Measurements from ENCODE around the gene SETMAR.
"Not testable (repeated sequence)": the region's sequence is repeated elsewhere in the genome, so short reads cannot be mapped to it uniquely, and the experiment has no call there.

Gene SETMAR

GRCh38 chr3:4323246-4324027 is 20.3 kb downstream of the SETMAR start:
- no peak for TF ChIP-seq CTCF (conservative IDR thresholded peaks at IDR 0.05; ENCODE audit: low read depth, low read length)
- no peak overlapping the region for H3K4me3 ChIP-seq (ENCODE audit: low read depth, low read length)
- DNase-seq (ENCODE audit: low read depth), result no peak

DNA sequence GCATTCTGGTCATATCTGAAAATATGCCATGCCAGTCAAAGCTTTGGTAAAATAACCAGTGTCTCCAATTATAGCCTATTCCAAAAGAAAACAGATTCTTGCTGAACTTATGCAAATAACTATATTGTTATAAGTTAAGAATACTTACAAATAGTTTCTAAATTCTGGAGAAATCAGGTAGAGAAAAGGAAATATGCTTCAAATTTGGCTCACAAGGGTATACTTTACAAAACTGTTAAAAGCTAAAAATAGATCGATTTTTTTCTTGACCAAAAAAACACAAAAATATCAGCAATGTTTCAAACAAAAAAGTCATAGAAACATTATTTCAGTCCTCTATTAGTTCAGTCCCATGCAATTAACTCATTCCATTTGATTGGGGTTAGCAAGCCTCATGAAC is 23.7 kb downstream of the SETMAR start:
- no peak for TF ChIP-seq CTCF (conservative IDR thresholded peaks at IDR 0.05; ENCODE audit: low read depth, low read length)
- DNase-seq (ENCODE audit: low read depth), result no peak
- no peak overlapping the region for H3K4me3 ChIP-seq (ENCODE audit: low read depth, low read length)

DNA sequence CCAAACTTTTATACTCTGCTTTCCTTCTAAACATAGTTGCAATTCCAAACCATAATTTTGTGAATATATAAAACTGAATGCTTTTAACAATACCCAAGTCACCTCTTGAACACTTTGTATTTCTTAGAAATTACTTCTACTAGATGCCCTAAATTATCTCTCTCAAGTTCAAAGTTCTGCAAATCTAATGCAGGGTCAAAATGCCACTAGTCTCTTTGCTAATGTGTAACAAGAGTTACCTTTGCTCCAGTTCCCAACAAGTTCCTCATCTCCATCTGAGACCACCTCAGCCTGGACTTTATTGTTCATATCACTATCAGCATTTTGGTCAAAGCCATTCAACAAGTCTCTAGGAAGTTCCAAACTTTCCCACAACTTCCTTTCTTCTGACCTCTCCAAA is 26.6 kb downstream of the SETMAR start:
- not testable (repeated sequence) for H3K4me3 ChIP-seq (ENCODE audit: low read depth, low read length); DNase-seq (ENCODE audit: low read depth)

DNA sequence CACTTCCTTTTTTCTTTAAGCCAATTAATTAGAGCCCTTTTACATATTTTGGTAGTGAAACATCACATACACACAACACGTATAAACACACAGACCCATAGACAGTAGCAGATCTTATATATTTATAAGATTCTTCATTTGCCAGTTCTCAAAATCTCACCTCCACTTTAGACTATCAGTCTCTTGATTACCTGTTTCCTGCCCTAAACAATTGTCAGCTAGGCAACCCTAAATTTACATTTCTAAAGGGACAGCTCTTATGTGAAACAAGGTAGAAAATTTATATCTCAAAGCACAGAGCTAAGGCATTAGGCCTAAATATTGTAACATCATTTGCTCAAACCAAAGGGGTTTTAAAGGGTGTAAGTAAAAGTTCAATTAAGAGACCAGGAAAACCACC is 28.9 kb downstream of the SETMAR start:
- no peak for TF ChIP-seq CTCF (conservative IDR thresholded peaks at IDR 0.05; ENCODE audit: low read depth, low read length)
- DNase-seq (ENCODE audit: low read depth), result no peak

GRCh38 chr3:4332574-4332973 is 29.4 kb downstream of the SETMAR start:
- no peak for TF ChIP-seq CTCF (conservative IDR thresholded peaks at IDR 0.05; ENCODE audit: low read depth, low read length)
- DNase-seq (ENCODE audit: low read depth), result no peak
- H3K4me3 ChIP-seq (ENCODE audit: low read depth, low read length), result no peak overlapping the region

More for the DNA sequence above, 28.9 kb downstream of the SETMAR start:
- no peak overlapping the region for H3K4me3 ChIP-seq (ENCODE audit: low read depth, low read length)

DNA sequence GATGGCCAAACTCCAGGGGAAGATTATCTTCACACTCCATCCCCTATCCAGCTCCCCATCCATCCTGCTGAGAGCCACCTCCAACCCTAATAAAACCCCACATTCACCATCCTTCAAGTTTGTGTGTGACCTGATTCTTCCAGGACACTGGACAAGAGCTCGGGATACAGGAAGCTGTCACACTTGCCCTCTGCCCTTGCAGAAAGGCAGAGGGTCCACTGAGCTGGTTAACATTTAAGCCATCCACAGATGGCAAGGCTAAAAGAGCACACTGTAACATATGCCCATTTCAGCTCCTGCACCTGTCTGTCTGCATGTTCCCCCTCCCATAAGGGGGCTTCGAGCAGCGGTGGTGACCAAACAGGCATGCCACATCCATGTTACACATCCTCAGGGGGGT is 29.8 kb downstream of the SETMAR start:
- TF ChIP-seq CTCF (conservative IDR thresholded peaks at IDR 0.05; ENCODE audit: low read depth, low read length), result no peak
- no peak for DNase-seq (ENCODE audit: low read depth)
- H3K4me3 ChIP-seq (ENCODE audit: low read depth, low read length), result no peak overlapping the region

DNA sequence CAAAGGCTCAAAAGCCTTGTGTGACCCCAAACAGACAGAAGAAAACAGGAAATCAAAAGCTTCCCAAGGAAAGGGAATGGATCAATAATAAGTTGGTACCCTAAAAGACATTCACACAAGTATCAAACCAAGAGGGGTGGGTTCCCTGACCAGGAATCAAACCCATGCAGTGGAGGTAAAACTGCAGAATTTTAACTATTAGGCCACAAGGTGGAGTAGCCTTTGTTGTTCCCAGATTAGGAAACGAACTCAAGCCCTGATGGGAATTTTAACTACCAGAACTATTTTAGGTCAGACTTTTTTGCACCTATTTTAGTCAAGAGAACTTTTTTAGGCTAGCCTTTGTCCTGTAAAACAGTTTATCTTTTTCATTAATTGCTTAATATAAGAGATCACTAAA is 31.4 kb downstream of the SETMAR start:
- no peak overlapping the region for H3K4me3 ChIP-seq (ENCODE audit: low read depth, low read length)
- peak; percentile 17 for TF ChIP-seq CTCF (conservative IDR thresholded peaks at IDR 0.05; ENCODE audit: low read depth, low read length)
- no peak for DNase-seq (ENCODE audit: low read depth)
